BLaER1 treated with 17β-estradiol and CSF1 and Interleukin-3, amounts not matched to agents 10 nM and 100 nM (cell line): ENCODE results near the gene PPIB.

Experiments
- H3K27ac ChIP-seq, 11 experiments: shearing (Covaris generic); formaldehyde crosslinking; 2 replicates each; pipeline ENCODE4 v1.8.1; 2022
- H3K27me3 ChIP-seq, 11 experiments: shearing (Covaris generic); formaldehyde crosslinking; 2 replicates each; pipeline ENCODE4 v1.8.1; 2022
- H3K36me3 ChIP-seq, 11 experiments: shearing (Covaris generic); formaldehyde crosslinking; 2 replicates each; pipeline ENCODE4 v1.8.1; 2022
- H3K4me1 ChIP-seq, 10 experiments: shearing (Covaris generic); formaldehyde crosslinking; 2 replicates each; pipeline ENCODE4 v1.8.1; 2022
- H3K4me2 ChIP-seq, 11 experiments: shearing (Covaris generic); formaldehyde crosslinking; 2 replicates each; pipeline ENCODE4 v1.8.1; 2022
- H3K4me3 ChIP-seq, 10 experiments: shearing (Covaris generic); formaldehyde crosslinking; 2 replicates each; pipeline ENCODE4 v1.8.1; 2022
- H3K9ac ChIP-seq, 11 experiments: shearing (Covaris generic); formaldehyde crosslinking; 2 replicates each; pipeline ENCODE4 v1.8.1; 2022
- H3K9me3 ChIP-seq, 11 experiments: shearing (Covaris generic); formaldehyde crosslinking; replicated peaks in 1 of 11; 2 replicates each; pipeline ENCODE4 v1.8.1; 2022
- H4K20me1 ChIP-seq, 11 experiments: shearing (Covaris generic); formaldehyde crosslinking; 2 replicates each; pipeline ENCODE4 v1.8.1; 2022
- Cebpa-rat ChIP-seq, 11 experiments: shearing (Covaris generic); IDR thresholded peaks; 2 replicates each; pipeline ENCODE4 v1.8.1; 2022

PPIB gene

GRCh38 chr15:64137226-64137833, 25.5 kb downstream of the PPIB start:
- H3K4me2 ChIP-seq, result peak overlapping the region in 5 of 11 experiments; percentile 17 to 38 (median 30); a peak in 9 of 22 replicates
- no peak for TF ChIP-seq Cebpa-rat (IDR thresholded peaks at IDR 0.05)
- no peak overlapping the region for H3K4me3 ChIP-seq
- no peaks in the 10 kb centered on the region for H3K9me3 ChIP-seq
- H4K20me1 ChIP-seq, result peaks cover 9 to 86% (median 33%) of the 10 kb centered on the region in 11 experiments; a peak in 17 of 22 replicates
- no peaks in the 10 kb centered on the region for H3K27me3 ChIP-seq
- H3K36me3 ChIP-seq, result peaks cover 82 to 90% (median 86%) of the 10 kb centered on the region in 11 experiments
- H3K4me1 ChIP-seq, result peaks cover 11 to 34% (median 24%) of the 10 kb centered on the region in 10 experiments; a peak in 19 of 20 replicates
- H3K9ac ChIP-seq, result peak overlapping the region in 4 of 11 experiments; percentile 3 to 54 (median 16); a peak in 4 of 22 replicates
- H3K27ac ChIP-seq, result peak overlapping the region in 1 of 11 experiments; percentile 35; a peak in 2 of 22 replicates

GRCh38 chr15:64136347-64136746, 26.5 kb downstream of the PPIB start:
- H3K4me1 ChIP-seq, result peaks cover 11 to 28% (median 18%) of the 10 kb centered on the region in 10 experiments; a peak in 19 of 20 replicates
- H3K4me2 ChIP-seq, result peak overlapping the region in 2 of 11 experiments; percentile 30 to 31; a peak in 1 of 22 replicates
- peaks cover 83 to 90% (median 86%) of the 10 kb centered on the region in 11 experiments for H3K36me3 ChIP-seq
- no peak overlapping the region; a peak in 1 of 22 replicates for H3K27ac ChIP-seq
- H3K9me3 ChIP-seq, result no peaks in the 10 kb centered on the region
- TF ChIP-seq Cebpa-rat (IDR thresholded peaks at IDR 0.05), result no peak
- H3K27me3 ChIP-seq, result no peaks in the 10 kb centered on the region
- no peak overlapping the region for H3K4me3 ChIP-seq
- peaks cover 12 to 86% (median 33%) of the 10 kb centered on the region in 11 experiments; a peak in 17 of 22 replicates for H4K20me1 ChIP-seq
- H3K9ac ChIP-seq, result 0 out of 22 replicates have a peak overlapping the region, but pooled peaks of 2 of the 11 experiments have one; percentile 9

GRCh38 chr15:64134345-64134829, 28.4 kb downstream of the PPIB start:
- Histone ChIP-seq H3K9ac (no peak overlapping the region), H3K4me1 (peaks cover 0 to 18% (median 12%) of the 10 kb centered on the region in 10 experiments; a peak in 13 of 20 replicates), H3K4me3 (no peak overlapping the region), H3K27me3 (no peaks in the 10 kb centered on the region), H3K9me3 (no peaks in the 10 kb centered on the region), H3K36me3 (peaks cover 92 to 96% (median 96%) of the 10 kb centered on the region in 11 experiments), H4K20me1 (peaks cover 12 to 93% (median 33%) of the 10 kb centered on the region in 11 experiments; a peak in 17 of 22 replicates), H3K4me2 (no peak overlapping the region), H3K27ac (no peak overlapping the region)
- no peak for TF ChIP-seq Cebpa-rat (IDR thresholded peaks at IDR 0.05)

- Histone ChIP-seq H3K36me3 (peaks cover 96 to 100% (median 100%) of the 10 kb centered on the region in 11 experiments), H3K9me3 (no peaks in the 10 kb centered on the region), H3K27me3 (no peaks in the 10 kb centered on the region), H3K27ac (no peak overlapping the region), H3K9ac (no peak overlapping the region), H3K4me1 (peaks cover 0 to 18% (median 12%) of the 10 kb centered on the region in 10 experiments; a peak in 13 of 20 replicates), H4K20me1 (peaks cover 12 to 97% (median 33%) of the 10 kb centered on the region in 11 experiments; a peak in 17 of 22 replicates), H3K4me3 (no peak overlapping the region), H3K4me2 (no peak overlapping the region)
- TF ChIP-seq Cebpa-rat (IDR thresholded peaks at IDR 0.05), result no peak
These were observed 29.0 kb downstream of the PPIB start for GRCh38 chr15:64133623-64134344.

GRCh38 chr15:64132217-64132616, 30.6 kb downstream of the PPIB start:
- no peaks in the 10 kb centered on the region for H3K27me3 ChIP-seq
- no peak overlapping the region for H3K4me3 ChIP-seq
- H3K27ac ChIP-seq, result no peak overlapping the region
- H3K4me2 ChIP-seq, result no peak overlapping the region
- no peak for TF ChIP-seq Cebpa-rat (IDR thresholded peaks at IDR 0.05)
- no peak overlapping the region for H3K9ac ChIP-seq
- H4K20me1 ChIP-seq, result peaks cover under 1 to 97% (median 17%) of the 10 kb centered on the region in 11 experiments; a peak in 16 of 22 replicates
- peaks cover 0 to 14% (median 8%) of the 10 kb centered on the region in 10 experiments; a peak in 11 of 20 replicates for H3K4me1 ChIP-seq
- H3K9me3 ChIP-seq, result no peaks in the 10 kb centered on the region
- peaks cover 96 to 100% (median 100%) of the 10 kb centered on the region in 11 experiments for H3K36me3 ChIP-seq

- TF ChIP-seq Cebpa-rat (IDR thresholded peaks at IDR 0.05), result no peak
- H3K4me1 ChIP-seq, result peaks cover 0 to 7% (median 1%) of the 10 kb centered on the region in 10 experiments; a peak in 9 of 20 replicates
- no peak overlapping the region for H3K4me3 ChIP-seq
- no peak overlapping the region for H3K27ac ChIP-seq
- no peak overlapping the region for H3K4me2 ChIP-seq
- H3K27me3 ChIP-seq, result no peaks in the 10 kb centered on the region
- H3K9me3 ChIP-seq, result no peaks in the 10 kb centered on the region
- H4K20me1 ChIP-seq, result peaks cover 0 to 97% (median 16%) of the 10 kb centered on the region in 11 experiments; a peak in 15 of 22 replicates
- peaks cover 96 to 100% (median 100%) of the 10 kb centered on the region in 11 experiments for H3K36me3 ChIP-seq
- H3K9ac ChIP-seq, result no peak overlapping the region
These were observed 31.3 kb downstream of the PPIB start for GRCh38 chr15:64131547-64131946.

GRCh38 chr15:64130159-64130558, 32.7 kb downstream of the PPIB start:
- no peaks in the 10 kb centered on the region for H3K9me3 ChIP-seq
- no peaks in the 10 kb centered on the region for H3K27me3 ChIP-seq
- peaks cover 99 to 100% (median 100%) of the 10 kb centered on the region in 11 experiments for H3K36me3 ChIP-seq
- no peaks in the 10 kb centered on the region for H3K4me1 ChIP-seq
- H3K4me3 ChIP-seq, result no peak overlapping the region
- no peak overlapping the region for H3K27ac ChIP-seq
- no peak overlapping the region for H3K9ac ChIP-seq
- H4K20me1 ChIP-seq, result peaks cover 0 to 99% (median 16%) of the 10 kb centered on the region in 11 experiments; a peak in 14 of 22 replicates
- TF ChIP-seq Cebpa-rat (IDR thresholded peaks at IDR 0.05), result no peak
- H3K4me2 ChIP-seq, result no peak overlapping the region

- H3K4me2 ChIP-seq, result no peak overlapping the region
- H3K4me3 ChIP-seq, result no peak overlapping the region
- TF ChIP-seq Cebpa-rat (IDR thresholded peaks at IDR 0.05), result no peak
- no peaks in the 10 kb centered on the region for H3K4me1 ChIP-seq
- peaks cover 99 to 100% (median 100%) of the 10 kb centered on the region in 11 experiments for H3K36me3 ChIP-seq
- H4K20me1 ChIP-seq, result peaks cover 0 to 99% (median 15%) of the 10 kb centered on the region in 11 experiments; a peak in 10 of 22 replicates
- H3K9ac ChIP-seq, result no peak overlapping the region
- H3K27me3 ChIP-seq, result no peaks in the 10 kb centered on the region
- H3K9me3 ChIP-seq, result no peaks in the 10 kb centered on the region
- H3K27ac ChIP-seq, result no peak overlapping the region
These were observed 35.1 kb downstream of the PPIB start for GRCh38 chr15:64127521-64128270.
